T-helper 1 cell treated with Interleukin-12 subunit alpha and Interleukin-12 subunit beta and Interleukin-4 antibody, amounts not matched to agents 30 ng/mL and 1 ng/mL, for 36 hours (primary cell): Measurements from ENCODE around the gene RPL13. TPM values are rescaled to one million over a fixed set of nuclear protein-coding genes. Genes with fewer than 3 reads are reported as not detected.

Experiments
- intact Hi-C: fragments of 100-400 bp; cut with micrococcal nuclease; formaldehyde crosslinking; loops from one replicate; pipeline ENCODE4 v1.15.1; 2024
- total RNA-seq: library from RNA; stranded (reverse); gene quantifications from 2 replicates; pipeline ENCODE4 v1.2.3, GENCODE V29; 2022

Gene RPL13
- 1,898 and 1,901 TPM in 2 replicates for total RNA-seq

- intact Hi-C loops: loop anchor here (1.0 to 10.0 kb wide), 9 partner anchors 55 to 466 kb away; partner anchors contain the start of genes ACSF3, ANKRD11, CHMP1A and SPATA33
These were observed at the start of gene RPL13 for GRCh38 chr16:89560378-89561141. Gene RPL13 (plus strand): TSS chr16:89560682. CDS start chr16:89560960, 278 bp downstream.

- intact Hi-C loops: no loop called here
These were observed 49.1 kb upstream of the RPL13 start for GRCh38 chr16:89511374-89511773.

- intact Hi-C loops: no loop called here
These were observed 48.0 kb upstream of the RPL13 start for GRCh38 chr16:89512453-89512852.

GRCh38 chr16:89517128-89517527 lies 43.4 kb upstream of the RPL13 start:
- intact Hi-C loops: no loop called here

GRCh38 chr16:89519881-89520280 lies 40.6 kb upstream of the RPL13 start:
- intact Hi-C loops: no loop called here

GRCh38 chr16:89522287-89522686 lies 38.2 kb upstream of the RPL13 start:
- intact Hi-C loops: no loop called here

- intact Hi-C loops: no loop called here
These were observed 36.7 kb upstream of the RPL13 start for GRCh38 chr16:89523680-89524344.

- intact Hi-C loops: no loop called here
These were observed 35.2 kb upstream of the RPL13 start for GRCh38 chr16:89525146-89525913.

GRCh38 chr16:89529097-89529496 lies 31.4 kb upstream of the RPL13 start:
- intact Hi-C loops: no loop called here

- intact Hi-C loops: no loop called here
These were observed 29.8 kb upstream of the RPL13 start for GRCh38 chr16:89530401-89531381.

- intact Hi-C loops: no loop called here
These were observed 28.5 kb upstream of the RPL13 start for GRCh38 chr16:89531821-89532526.

GRCh38 chr16:89534252-89534756 lies 26.2 kb upstream of the RPL13 start:
- intact Hi-C loops: loop anchor here (2.0 kb wide), 1 partner anchor 50 kb away; no protein-coding TSS in a partner anchor

- intact Hi-C loops: no loop called here
These were observed 24.1 kb upstream of the RPL13 start for GRCh38 chr16:89536371-89536770.

GRCh38 chr16:89536886-89537548 lies 23.5 kb upstream of the RPL13 start:
- intact Hi-C loops: no loop called here

- intact Hi-C loops: no loop called here
These were observed 22.9 kb upstream of the RPL13 start for GRCh38 chr16:89537549-89537925.

- intact Hi-C loops: no loop called here
These were observed 22.2 kb upstream of the RPL13 start for GRCh38 chr16:89538286-89538685.

- intact Hi-C loops: no loop called here
These were observed 19.9 kb upstream of the RPL13 start for GRCh38 chr16:89540557-89540956.

GRCh38 chr16:89541792-89542191 lies 18.7 kb upstream of the RPL13 start:
- intact Hi-C loops: no loop called here

- intact Hi-C loops: no loop called here
These were observed 16.4 kb upstream of the RPL13 start for GRCh38 chr16:89544113-89544512.
